H1 (cell line): ENCODE data around the gene PRKN. TPM values are rescaled to one million over a fixed set of nuclear protein-coding genes. Genes with fewer than 3 reads are reported as not detected.

Source experiments
- CTCF ChIA-PET: fragments of 300-600 bp; sonication (Branson Sonifier 250); formaldehyde crosslinking; loops from one replicate; lab custom pipeline; 2021; ENCODE audit not compliant: partially characterized antibody; lab: Charles Lee
- POLR2A ChIA-PET: fragments of 300-600 bp; sonication (Branson Sonifier 250); formaldehyde crosslinking; loops from one replicate; lab custom pipeline; 2021; ENCODE audit warnings: inconsistent platforms; ENCODE audit not compliant: partially characterized antibody; lab: Charles Lee
- DNase-seq, 2 experiments: peaks; one replicate each; pipeline versions ENCODE4 v3.0.0 to v3.0.0-alpha.2; 2010 to 2022; ENCODE audit warnings: low spot score in 2 of 2, low read depth in 1 of 2, mixed read lengths in 1 of 2
- FAIRE-seq: peaks from 2 replicates; lab custom pipeline; 2011; peaks lifted over from hg19 to GRCh38; lab: Jason Lieb, UNC
- H2AFZ ChIP-seq: 2 replicates; pipeline ENCODE4 v1.8.1; 2012; ENCODE audit warnings: low read length, inconsistent platforms
- H2AK5ac ChIP-seq: 2 replicates; pipeline ENCODE4 v1.6.1; 2013; ENCODE audit warnings: low read depth, low read length
- H2BK120ac ChIP-seq: replicated peaks from 2 replicates; pipeline ENCODE3; 2013; ENCODE audit warnings: low read depth, low read length, inconsistent platforms
- H2BK12ac ChIP-seq: 2 replicates; pipeline ENCODE4 v1.6.1; 2013; ENCODE audit warnings: low read depth, low read length
- H2BK15ac ChIP-seq: 2 replicates; pipeline ENCODE4 v1.6.1; 2013; ENCODE audit warnings: low read length
- H2BK20ac ChIP-seq: 2 replicates; pipeline ENCODE4 v1.6.1; 2013; ENCODE audit warnings: low read length
- H2BK5ac ChIP-seq: 2 replicates; pipeline ENCODE4 v1.6.1; 2013; ENCODE audit warnings: low read depth, low read length
- H3K14ac ChIP-seq: 2 replicates; pipeline ENCODE4 v1.6.1; 2013; ENCODE audit warnings: inconsistent platforms; ENCODE audit not compliant: insufficient read length
- H3K18ac ChIP-seq: 2 replicates; pipeline ENCODE4 v1.6.1; 2013; ENCODE audit warnings: low read length; ENCODE audit errors: extremely low read depth
- H3K23ac ChIP-seq: 2 replicates; pipeline ENCODE4 v1.6.1; 2013; ENCODE audit warnings: inconsistent platforms; ENCODE audit not compliant: insufficient read length
- H3K23me2 ChIP-seq: 2 replicates; pipeline ENCODE4 v1.6.1; 2013; ENCODE audit warnings: low read depth, low read length
- H3K27ac ChIP-seq: 2 replicates; pipeline ENCODE4 v1.6.1; 2011; ENCODE audit warnings: low read depth, low read length, inconsistent platforms
- H3K27me3 ChIP-seq, 4 experiments: replicated peaks in 1 of 4; 1 replicate in 1 of 4; 2 replicates in 3 of 4; pipeline versions ENCODE4 v1.6.1 to v1.8.1; 2011 to 2013; ENCODE audit warnings: low read length in 3 of 4, mild to moderate bottlenecking in 3 of 4, inconsistent platforms in 2 of 4, mixed read lengths in 2 of 4, moderate library complexity in 1 of 4; ENCODE audit not compliant: control insufficient read depth in 3 of 4, insufficient read depth in 3 of 4; ENCODE audit errors: extremely low read depth in 1 of 4
- H3K36me3 ChIP-seq, 4 experiments: 2 replicates each; pipeline versions ENCODE4 v1.6.1 to v1.8.1; 2011 to 2013; ENCODE audit warnings: mild to moderate bottlenecking in 4 of 4, low read length in 3 of 4, moderate library complexity in 2 of 4, control low read depth in 1 of 4, inconsistent platforms in 1 of 4; ENCODE audit not compliant: insufficient read depth in 4 of 4, control insufficient read depth in 2 of 4
- H3K4ac ChIP-seq: replicated peaks from 2 replicates; pipeline ENCODE3; 2013; ENCODE audit warnings: low read length, low read depth, mixed read lengths, inconsistent platforms; ENCODE audit not compliant: insufficient read length
- H3K4me1 ChIP-seq, 4 experiments: replicated peaks in 1 of 4; 1 replicate in 1 of 4; 2 replicates in 3 of 4; pipeline versions ENCODE4 v1.6.1 to v1.8.1; 2011 to 2013; ENCODE audit warnings: low read length in 3 of 4, inconsistent platforms in 2 of 4, mixed read lengths in 1 of 4; ENCODE audit not compliant: insufficient read depth in 4 of 4, control insufficient read depth in 3 of 4
- H3K4me2 ChIP-seq, 2 experiments: 2 replicates each; pipeline versions ENCODE4 v1.6.1 to v1.8.1; 2011 to 2013; ENCODE audit warnings: low read depth in 2 of 2, low read length in 2 of 2, control low read depth in 1 of 2, inconsistent platforms in 1 of 2, mild to moderate bottlenecking in 1 of 2; ENCODE audit not compliant: insufficient read depth in 1 of 2
- H3K4me3 ChIP-seq, 4 experiments: fragments of 200-600, 300-600 bp in 1 of 4; sonication (generic), shearing (Covaris generic), sonication (Bioruptor Twin) in 1 of 4; 2 replicates each; pipeline versions ENCODE4 v1.5.1 to v1.8.1; 2011 to 2016; ENCODE audit warnings: low read length in 4 of 4, low read depth in 3 of 4, control low read depth in 2 of 4, inconsistent platforms in 2 of 4, mild to moderate bottlenecking in 2 of 4, mixed read lengths in 1 of 4, moderate library complexity in 1 of 4; ENCODE audit not compliant: insufficient read depth in 2 of 4; ENCODE audit errors: extremely low read depth in 1 of 4
- H3K56ac ChIP-seq: replicated peaks from 2 replicates; pipeline ENCODE3; 2013; ENCODE audit warnings: low read depth, mild to moderate bottlenecking, mixed read lengths, low read length, inconsistent platforms; ENCODE audit not compliant: insufficient read length
- H3K79me1 ChIP-seq: 2 replicates; pipeline ENCODE4 v1.6.1; 2013; ENCODE audit warnings: low read depth, low read length, control low read depth
- H3K79me2 ChIP-seq, 2 experiments: 2 replicates each; pipeline versions ENCODE4 v1.6.1 to v1.8.1; 2012 to 2013; ENCODE audit warnings: low read length in 2 of 2, mild to moderate bottlenecking in 2 of 2, inconsistent platforms in 1 of 2; ENCODE audit not compliant: insufficient read depth in 2 of 2, control insufficient read depth in 1 of 2
- H3K9ac ChIP-seq, 4 experiments: replicated peaks in 1 of 4; 1 replicate in 1 of 4; 2 replicates in 3 of 4; pipeline versions ENCODE4 v1.6.1 to v1.8.1; 2011 to 2013; ENCODE audit warnings: low read depth in 3 of 4, low read length in 3 of 4, control low read depth in 2 of 4, mild to moderate bottlenecking in 2 of 4, moderate library complexity in 2 of 4, inconsistent platforms in 1 of 4; ENCODE audit errors: extremely low read depth in 1 of 4
- H3K9me3 ChIP-seq, 2 experiments: 2 replicates each; pipeline versions ENCODE4 v1.6.1 to v1.8.1; 2012 to 2013; ENCODE audit warnings: mild to moderate bottlenecking in 2 of 2, moderate library complexity in 2 of 2, control low read depth in 1 of 2, inconsistent platforms in 1 of 2, low read depth in 1 of 2, low read length in 1 of 2, mixed read lengths in 1 of 2; ENCODE audit not compliant: insufficient read depth in 2 of 2
- H4K20me1 ChIP-seq, 2 experiments: replicated peaks in 1 of 2; 2 replicates each; pipeline versions ENCODE3 to v1.8.1; 2011 to 2013; ENCODE audit warnings: inconsistent platforms in 2 of 2, low read length in 2 of 2, mild to moderate bottlenecking in 1 of 2; ENCODE audit not compliant: insufficient read depth in 2 of 2, control insufficient read depth in 1 of 2
- H4K5ac ChIP-seq: 2 replicates; pipeline ENCODE4 v1.6.1; 2013; ENCODE audit warnings: low read length, low read depth, mixed read lengths, inconsistent platforms; ENCODE audit not compliant: insufficient read length
- H4K8ac ChIP-seq: 2 replicates; pipeline ENCODE4 v1.8.0; 2013; ENCODE audit warnings: mild to moderate bottlenecking, moderate library complexity, low read length, inconsistent platforms; ENCODE audit not compliant: insufficient read depth; ENCODE audit errors: extremely low read depth
- H4K91ac ChIP-seq: replicated peaks from 2 replicates; pipeline ENCODE3; 2013; ENCODE audit warnings: low read length, mixed read lengths, inconsistent platforms; ENCODE audit not compliant: insufficient read length
- BCL11A ChIP-seq, 2 experiments: IDR thresholded peaks; one replicate each; pipeline ENCODE4 v1.6.1; 2011; ENCODE audit warnings: low read depth in 2 of 2, low read length in 2 of 2, mild to moderate bottlenecking in 2 of 2
- CHD2 ChIP-seq: IDR thresholded peaks from 2 replicates; pipeline ENCODE4 v1.6.1; 2012; ENCODE audit warnings: low read length, improper control_type of control experiment
- CREB1 ChIP-seq: IDR thresholded peaks from 2 replicates; pipeline ENCODE4 v1.6.1; 2012; ENCODE audit warnings: inconsistent platforms
- KDM1A ChIP-seq: fragments of 200-600, 300-600 bp; sonication (generic); IDR thresholded peaks from 2 replicates; pipeline ENCODE4 v1.7.1; 2016; ENCODE audit warnings: mild to moderate bottlenecking, low read length, borderline replicate concordance
- NRF1 ChIP-seq: IDR thresholded peaks from 2 replicates; pipeline ENCODE4 v1.6.1; 2011; ENCODE audit warnings: mild to moderate bottlenecking, low read depth, low read length, improper control_type of control experiment
- RFX5 ChIP-seq: IDR thresholded peaks from 2 replicates; pipeline ENCODE4 v1.6.1; 2011; ENCODE audit warnings: low read depth, low read length, improper control_type of control experiment, borderline replicate concordance
- SIN3A ChIP-seq, 2 experiments: IDR thresholded peaks in 1 of 2; conservative IDR thresholded peaks in 1 of 2; 2 replicates each; pipeline ENCODE4 v1.6.1; 2011 to 2012; ENCODE audit warnings: low read length in 2 of 2, improper control_type of control experiment in 1 of 2, low read depth in 1 of 2, mild to moderate bottlenecking in 1 of 2
- SP4 ChIP-seq: IDR thresholded peaks from 2 replicates; pipeline ENCODE4 v1.6.1; 2012; ENCODE audit warnings: low read length, inconsistent platforms
- TAF1 ChIP-seq: IDR thresholded peaks from 2 replicates; pipeline ENCODE4 v1.6.1; 2011; ENCODE audit warnings: mild to moderate bottlenecking, low read depth, low read length
- TAF7 ChIP-seq: optimal IDR thresholded peaks from 2 replicates; pipeline ENCODE3; 2011; ENCODE audit warnings: low read depth, mild to moderate bottlenecking, inconsistent platforms, low read length, moderate library complexity, borderline replicate concordance
- WGBS, 2 experiments: shearing (Covaris generic) in 1 of 2; methylation state at CpG; one replicate each; pipeline versions ENCODE4 v1.1.6 to v1.1.7; 2013 to 2015; ENCODE audit warnings: low lambda C conversion rate in 2 of 2, mixed read lengths in 2 of 2, inconsistent platforms in 1 of 2, low coverage in 1 of 2, missing lambda C conversion rate in 1 of 2; ENCODE audit not compliant: insufficient replicate concordance in 2 of 2, insufficient coverage in 1 of 2, insufficient read length in 1 of 2; ENCODE audit errors: extremely low coverage in 1 of 2, missing lambda C conversion rate in 1 of 2; 5-methylcytosine and 5-hydroxymethylcytosine counted together
- polyA plus RNA-seq, 7 experiments: library from polyadenylated mRNA; depleted of rRNA in 3 of 7; stranded (reverse) in 5 of 7; unstranded in 2 of 7; fragments of >200 nt in 5 of 7; fragments of 200-250 nt in 2 of 7; gene quantifications; 1 replicate in 5 of 7; 2 replicates in 1 of 7; 4 replicates in 1 of 7; pipeline versions ENCODE4 v1.2.1 to v1.2.3, GENCODE V29; 2011 to 2013; ENCODE audit warnings: missing spikeins in 2 of 7, mixed read lengths in 2 of 7
- total RNA-seq: library from RNA; stranded (reverse); fragmentation: NEBNext Ultra II Directional; extraction: Animal tissue kit (Norgen Biotek cat#: 25700); gene quantifications from 2 replicates; pipeline ENCODE4 v1.2.1, GENCODE V29; 2021
- TF ChIP-seq, protein P1 (sequence below): IDR thresholded peaks from 2 replicates; pipeline ENCODE4 v1.6.1; 2011; ENCODE audit warnings: low read length, improper control_type of control experiment
- TF ChIP-seq, protein P2 (sequence below): IDR thresholded peaks from 2 replicates; pipeline ENCODE4 v1.6.1; 2012; ENCODE audit warnings: low read length, inconsistent platforms

PRKN gene
- total and polyA plus RNA-seq, 2 of the 8 experiments (the other 6 are each of a cell fraction or from before 2014, with no cell fraction given), result 0.13 to 0.29 TPM

DNA sequence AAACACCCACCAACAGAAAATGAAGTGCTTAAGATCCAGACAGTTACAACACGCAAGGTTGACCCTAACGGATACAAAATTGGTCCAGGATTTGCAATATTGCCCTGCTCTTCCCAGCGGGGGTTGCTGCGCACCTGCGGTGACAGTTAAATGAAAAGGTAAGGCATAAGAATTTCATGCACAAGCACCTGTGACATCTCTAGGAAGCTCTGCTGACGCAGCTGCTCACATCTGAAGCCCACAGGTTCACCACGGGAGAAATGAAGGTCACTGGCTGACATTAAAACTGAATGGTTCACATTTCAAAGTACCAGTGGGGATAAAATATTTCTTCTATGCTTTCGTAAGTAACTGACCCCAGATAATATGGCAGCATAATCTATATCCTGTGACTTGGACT, 764.4 kb downstream of the PRKN start:
- H4K5ac ChIP-seq, result no peak overlapping the region
- H2AK5ac ChIP-seq, result no peak overlapping the region
- ChIA-PET POLR2A (no interaction called here), CTCF (interaction anchor here (1.1 kb wide), 1 partner anchor 9 kb away, joined by 5 read pairs; no protein-coding TSS in a partner anchor)
- H4K20me1 ChIP-seq, result no peaks in the 10 kb centered on the region
- H3K79me2 ChIP-seq, result no peaks in the 10 kb centered on the region
- H3K18ac ChIP-seq, result no peak overlapping the region
- no peak overlapping the region for H2BK120ac ChIP-seq
- H3K4me1 ChIP-seq, result peaks cover 0 to 10% (median 6%) of the 10 kb centered on the region in 4 experiments; a peak in 5 of 7 replicates
- no peak overlapping the region for H4K8ac ChIP-seq
- no peaks in the 10 kb centered on the region for H3K36me3 ChIP-seq
- no peak overlapping the region for H2AFZ ChIP-seq
- H3K27me3 ChIP-seq, result no peaks in the 10 kb centered on the region
- FAIRE-seq (no peak), DNase-seq (no peak)
- no peaks in the 10 kb centered on the region for H3K9me3 ChIP-seq
- peak overlapping the region in 1 of 2 experiments; percentile 38; a peak in 1 of 4 replicates for H3K4me2 ChIP-seq
- H2BK15ac ChIP-seq, result no peak overlapping the region
- H4K91ac ChIP-seq, result peak overlapping the region; percentile 29
- H3K56ac ChIP-seq, result no peak overlapping the region
- no peak overlapping the region for H2BK12ac ChIP-seq
- no peak overlapping the region for H3K27ac ChIP-seq
- H2BK5ac ChIP-seq, result peak overlapping the region; percentile 15; the same call in 1 of the 2 replicates
- peak overlapping the region; percentile 32 for H3K4ac ChIP-seq
- no peak overlapping the region for H3K4me3 ChIP-seq
- H3K23me2 ChIP-seq, result no peaks in the 10 kb centered on the region
- peak overlapping the region; percentile 62; the same call in 1 of the 2 replicates for H2BK20ac ChIP-seq
- 89% methylated on average over 8 of the region's 8 CpGs; no CpG with 5 or more reads in 1 of the 2 experiments for WGBS, 2 experiments
- H3K23ac ChIP-seq, result no peak overlapping the region
- no peaks in the 10 kb centered on the region for H3K79me1 ChIP-seq
- no peak overlapping the region for H3K14ac ChIP-seq
- no peak overlapping the region for H3K9ac ChIP-seq
- TF ChIP-seq SIN3A (conservative IDR thresholded peaks at IDR 0.05 in 1 of 2, IDR thresholded peaks at IDR 0.05 in 1 of 2; ENCODE audit: low read depth in 1 of 2, low read length in 2 of 2), result no peak
- TF ChIP-seq NRF1, result no peak
- TF ChIP-seq SP4, result no peak
- TF ChIP-seq CREB1, result no peak
- no peak for TF ChIP-seq CHD2
- no peak for TF ChIP-seq BCL11A (IDR thresholded peaks at IDR 0.05; ENCODE audit: low read depth in 2 of 2, low read length in 2 of 2)
- TF ChIP-seq TAF1, result no peak
- TF ChIP-seq TAF7, result no peak
- TF ChIP-seq, protein P1, sequence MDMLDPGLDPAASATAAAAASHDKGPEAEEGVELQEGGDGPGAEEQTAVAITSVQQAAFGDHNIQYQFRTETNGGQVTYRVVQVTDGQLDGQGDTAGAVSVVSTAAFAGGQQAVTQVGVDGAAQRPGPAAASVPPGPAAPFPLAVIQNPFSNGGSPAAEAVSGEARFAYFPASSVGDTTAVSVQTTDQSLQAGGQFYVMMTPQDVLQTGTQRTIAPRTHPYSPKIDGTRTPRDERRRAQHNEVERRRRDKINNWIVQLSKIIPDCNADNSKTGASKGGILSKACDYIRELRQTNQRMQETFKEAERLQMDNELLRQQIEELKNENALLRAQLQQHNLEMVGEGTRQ, result no peak
- no peak for TF ChIP-seq KDM1A
- TF ChIP-seq RFX5, result no peak
- TF ChIP-seq, protein P2, sequence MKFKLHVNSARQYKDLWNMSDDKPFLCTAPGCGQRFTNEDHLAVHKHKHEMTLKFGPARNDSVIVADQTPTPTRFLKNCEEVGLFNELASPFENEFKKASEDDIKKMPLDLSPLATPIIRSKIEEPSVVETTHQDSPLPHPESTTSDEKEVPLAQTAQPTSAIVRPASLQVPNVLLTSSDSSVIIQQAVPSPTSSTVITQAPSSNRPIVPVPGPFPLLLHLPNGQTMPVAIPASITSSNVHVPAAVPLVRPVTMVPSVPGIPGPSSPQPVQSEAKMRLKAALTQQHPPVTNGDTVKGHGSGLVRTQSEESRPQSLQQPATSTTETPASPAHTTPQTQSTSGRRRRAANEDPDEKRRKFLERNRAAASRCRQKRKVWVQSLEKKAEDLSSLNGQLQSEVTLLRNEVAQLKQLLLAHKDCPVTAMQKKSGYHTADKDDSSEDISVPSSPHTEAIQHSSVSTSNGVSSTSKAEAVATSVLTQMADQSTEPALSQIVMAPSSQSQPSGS, result no peak
